Mesothelial cell of epicardium (in vitro differentiated cells): ENCODE data around the gene UNC79. TPM values are rescaled to one million over a fixed set of nuclear protein-coding genes. Genes with fewer than 3 reads are reported as not detected.

Experiments used
- DNase-seq, 2 experiments: peaks; one replicate each; pipeline ENCODE4 v3.0.0; 2021; ENCODE audit warnings: low spot score in 2 of 2; ENCODE audit not compliant: unreplicated experiment in 2 of 2
- H3K27ac Mint-ChIP-seq: 2 replicates; pipeline ENCODE4 v1.8.0; 2021; ENCODE audit warnings: mixed read lengths
- H3K27me3 Mint-ChIP-seq: 2 replicates; pipeline ENCODE4 v1.8.0; 2021; ENCODE audit warnings: low read depth, mixed read lengths
- H3K36me3 Mint-ChIP-seq: 2 replicates; pipeline ENCODE4 v1.8.0; 2021; ENCODE audit warnings: mixed read lengths
- H3K4me1 Mint-ChIP-seq: 2 replicates; pipeline ENCODE4 v1.8.0; 2021; ENCODE audit warnings: mixed read lengths
- H3K4me3 Mint-ChIP-seq: 2 replicates; pipeline ENCODE4 v1.8.0; 2021; ENCODE audit warnings: mild to moderate bottlenecking, moderate library complexity, mixed read lengths
- H3K9me3 Mint-ChIP-seq: 2 replicates; pipeline ENCODE4 v1.8.0; 2021; ENCODE audit warnings: mixed read lengths
- CTCF ChIP-seq: fragments of 200-600 bp; sonication (generic); IDR thresholded peaks from one replicate; pipeline ENCODE4 v1.5.0; 2021; ENCODE audit warnings: antibody characterized with exemption; ENCODE audit not compliant: unreplicated experiment
- total RNA-seq: library from RNA; stranded (reverse); gene quantifications from 3 replicates; pipeline ENCODE4 v1.2.1, GENCODE V29; 2021

The UNC79 gene
- total RNA-seq, 1 donor from 2014 or later = 0.92 TPM

- no peak overlapping the region for H3K27ac Mint-ChIP-seq
These were observed 134.2 kb downstream of the UNC79 start for GRCh38 chr14:93564918-93565317.

GRCh38 chr14:93566065-93566693, 135.4 kb downstream of the UNC79 start:
- DNase-seq = no peak
- no peaks in the 10 kb centered on the region for H3K4me1 Mint-ChIP-seq
- peaks cover 3% of the 10 kb centered on the region for H3K27me3 Mint-ChIP-seq
- H3K4me3 Mint-ChIP-seq = no peak overlapping the region
- no peak overlapping the region for H3K27ac Mint-ChIP-seq
- no peak for TF ChIP-seq CTCF
- no peaks in the 10 kb centered on the region for H3K9me3 Mint-ChIP-seq
- no peaks in the 10 kb centered on the region for H3K36me3 Mint-ChIP-seq

More at GRCh38 chr14:93564918-93565317, 134.2 kb downstream of the UNC79 start:
- H3K36me3 Mint-ChIP-seq = no peaks in the 10 kb centered on the region
- no peaks in the 10 kb centered on the region for H3K4me1 Mint-ChIP-seq
- no peak overlapping the region for H3K4me3 Mint-ChIP-seq
- TF ChIP-seq CTCF = no peak
- H3K9me3 Mint-ChIP-seq = no peaks in the 10 kb centered on the region
- H3K27me3 Mint-ChIP-seq = peaks cover 3% of the 10 kb centered on the region
- DNase-seq = no peak

- H3K36me3 Mint-ChIP-seq = no peaks in the 10 kb centered on the region
- no peak overlapping the region for H3K4me3 Mint-ChIP-seq
- H3K9me3 Mint-ChIP-seq = no peaks in the 10 kb centered on the region
- peaks cover 3% of the 10 kb centered on the region for H3K27me3 Mint-ChIP-seq
- no peaks in the 10 kb centered on the region for H3K4me1 Mint-ChIP-seq
- H3K27ac Mint-ChIP-seq = no peak overlapping the region
- DNase-seq = no peak
- no peak for TF ChIP-seq CTCF
These were observed 140.5 kb downstream of the UNC79 start for GRCh38 chr14:93571275-93571674.

- no peak for DNase-seq
- peaks cover 6% of the 10 kb centered on the region for H3K27me3 Mint-ChIP-seq
- H3K27ac Mint-ChIP-seq = no peak overlapping the region
- no peaks in the 10 kb centered on the region for H3K9me3 Mint-ChIP-seq
- H3K4me1 Mint-ChIP-seq = no peaks in the 10 kb centered on the region
- H3K4me3 Mint-ChIP-seq = no peak overlapping the region
- no peak for TF ChIP-seq CTCF
- no peaks in the 10 kb centered on the region for H3K36me3 Mint-ChIP-seq
These were observed 148.4 kb downstream of the UNC79 start for GRCh38 chr14:93579178-93579577.

GRCh38 chr14:93582516-93582915, 151.8 kb downstream of the UNC79 start:
- no peak for TF ChIP-seq CTCF
- H3K4me1 Mint-ChIP-seq = no peaks in the 10 kb centered on the region
- H3K36me3 Mint-ChIP-seq = no peaks in the 10 kb centered on the region
- DNase-seq = no peak
- no peak overlapping the region for H3K4me3 Mint-ChIP-seq
- no peak overlapping the region for H3K27ac Mint-ChIP-seq
- H3K27me3 Mint-ChIP-seq = peaks cover 3% of the 10 kb centered on the region
- no peaks in the 10 kb centered on the region for H3K9me3 Mint-ChIP-seq

GRCh38 chr14:93587330-93587729, 156.6 kb downstream of the UNC79 start:
- Mint-ChIP-seq H3K4me3 (no peak overlapping the region), H3K36me3 (no peaks in the 10 kb centered on the region), H3K9me3 (no peaks in the 10 kb centered on the region), H3K27ac (no peak overlapping the region), H3K27me3 (peaks cover 5% of the 10 kb centered on the region), H3K4me1 (no peaks in the 10 kb centered on the region)
- TF ChIP-seq CTCF = no peak
- DNase-seq = no peak
